ENCODE results near the gene CUBN.

DNA sequence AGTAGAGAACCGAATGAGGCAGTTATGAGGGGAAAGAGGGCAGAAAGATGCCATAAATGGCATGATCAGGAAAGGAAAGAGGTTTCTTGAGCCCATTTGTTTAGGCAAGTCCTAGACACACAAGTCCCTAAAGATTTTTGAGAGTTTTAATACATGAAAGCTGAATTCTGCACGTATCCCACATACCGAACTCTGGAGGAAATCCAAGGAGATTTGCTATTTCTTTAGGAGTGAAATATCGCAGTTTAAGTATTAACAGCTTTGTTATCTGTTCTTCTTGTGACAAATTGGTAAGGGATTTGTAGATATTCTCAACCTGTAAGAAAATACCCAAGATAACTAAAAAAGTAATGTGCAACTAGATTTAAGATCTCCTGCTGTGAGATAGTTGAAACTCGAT lies 23.7 kb upstream of the CUBN start:
- TF ChIP-seq CTCF (IDR thresholded peaks at IDR 0.05) (no peak), POLR2AphosphoS5 (IDR thresholded peaks at IDR 0.05) (no peak), POLR2A (IDR thresholded peaks at IDR 0.05) (no peak)

Measured in prostate gland (tissue), 2 donors.